IPS-NIHi7 (cell line): ENCODE measurements around the gene ARHGAP26.

ENCODE experiments used
- DNase-seq: peaks from one replicate; pipeline ENCODE4 v3.0.0; 2012; ENCODE audit warnings: mixed read lengths; ENCODE audit errors: extremely low spot score

ARHGAP26 gene

DNA sequence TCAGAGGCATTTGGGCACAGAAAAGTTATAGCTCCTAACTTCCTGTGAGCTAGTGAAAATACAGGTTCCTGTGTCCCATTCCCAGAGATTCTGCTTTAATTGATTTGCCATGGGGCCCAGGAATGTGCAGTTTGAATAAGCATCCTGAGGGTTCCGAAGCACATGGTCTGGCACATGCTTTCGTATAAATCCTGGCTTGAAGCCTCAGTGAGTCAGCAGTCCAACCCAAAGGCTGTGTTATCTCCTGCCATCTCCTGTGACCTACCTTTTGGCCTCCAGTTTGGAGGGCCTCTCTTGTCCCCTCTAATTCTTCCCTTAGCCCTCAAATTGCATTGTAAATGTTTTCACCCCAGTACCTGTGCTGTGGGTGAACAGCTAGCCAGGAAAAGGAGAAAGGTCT lies 449.5 kb downstream of the ARHGAP26 start:
- no peak for DNase-seq

DNA sequence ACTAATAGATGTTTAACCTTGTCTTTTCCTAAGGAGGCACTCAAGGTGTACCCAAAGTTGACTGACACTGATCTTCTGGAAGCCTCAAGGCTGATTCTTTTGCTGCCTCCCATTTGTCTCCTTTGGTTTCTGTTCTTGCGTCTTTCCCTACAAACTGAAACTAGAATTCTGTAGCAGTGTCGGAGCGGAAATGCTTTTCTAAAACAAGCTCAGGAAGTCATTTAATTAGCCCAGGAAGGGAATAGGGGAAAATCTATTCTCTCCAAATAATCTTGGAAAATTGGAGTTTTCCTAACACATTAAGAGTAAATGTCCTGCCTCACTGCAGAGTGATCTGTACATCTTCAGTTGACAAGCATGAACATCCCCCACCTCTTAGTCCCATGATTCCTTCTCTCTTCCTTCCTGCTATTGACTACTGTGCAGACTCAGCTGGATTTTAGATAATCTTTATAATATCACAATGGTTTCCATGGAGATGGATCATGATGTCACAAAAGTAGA lies 450.6 kb downstream of the ARHGAP26 start:
- no peak for DNase-seq

DNA sequence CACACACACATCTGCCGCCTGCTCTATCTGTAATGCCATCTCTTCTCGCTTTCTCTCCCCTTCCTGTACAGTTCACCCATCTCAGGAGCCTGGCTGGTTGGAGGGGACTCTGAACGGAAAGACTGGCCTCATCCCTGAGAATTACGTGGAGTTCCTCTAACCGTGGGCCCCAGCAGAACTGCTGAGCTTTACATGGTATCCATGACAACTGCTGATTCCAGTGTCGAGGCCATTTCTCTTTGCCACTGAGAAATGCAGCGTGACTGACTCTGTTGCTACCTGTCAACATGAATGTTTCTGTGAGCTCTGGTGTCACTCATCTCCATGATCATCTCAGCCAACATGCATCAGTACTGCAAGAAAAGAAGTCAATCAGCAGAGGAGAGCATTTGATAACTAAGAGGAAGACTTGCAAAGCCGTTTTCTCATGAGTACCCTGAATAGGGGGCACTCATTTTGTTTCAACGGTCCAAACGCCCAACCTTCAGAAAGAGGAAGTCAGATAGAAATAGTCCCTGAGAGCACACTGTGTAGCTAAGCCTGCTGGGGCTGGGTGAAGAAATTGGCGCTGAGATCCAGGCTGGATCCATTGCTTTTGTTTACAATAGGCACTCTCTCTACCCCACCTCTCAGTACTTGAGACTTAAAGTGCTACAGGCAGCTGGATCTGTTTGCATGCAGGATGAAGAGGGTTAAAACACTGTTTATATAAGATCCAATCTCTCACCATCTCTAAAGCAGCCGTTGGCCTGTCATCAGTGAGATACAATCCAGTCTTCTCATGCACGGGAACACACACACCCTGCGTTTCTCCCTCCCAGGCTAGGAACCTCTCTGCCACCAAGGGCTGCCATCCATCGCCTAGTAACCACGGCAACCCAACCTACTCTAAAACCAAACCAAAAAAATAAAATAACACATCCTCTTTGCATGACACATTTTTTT lies 452.4 kb downstream of the ARHGAP26 start:
- DNase-seq, result no peak

DNA sequence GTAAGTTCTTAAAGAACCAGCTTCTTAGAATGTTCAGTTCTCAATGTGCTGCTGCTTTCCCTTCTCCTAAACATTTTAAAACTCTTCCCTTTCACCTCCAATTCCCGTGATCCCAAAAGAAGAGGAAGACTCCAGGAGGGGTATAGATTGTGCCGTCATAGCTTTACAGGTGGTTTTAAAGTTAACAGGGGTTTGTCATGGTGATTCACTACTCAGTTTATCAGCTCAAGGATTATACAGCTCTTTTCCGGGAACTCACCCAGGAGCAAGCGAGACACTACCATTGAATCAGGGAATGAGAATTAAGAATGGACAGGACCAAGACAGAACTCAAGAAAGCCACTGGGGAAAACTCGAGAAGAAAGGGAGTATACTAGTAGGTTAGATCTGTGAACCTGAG lies 454.5 kb downstream of the ARHGAP26 start:
- DNase-seq, result no peak

DNA sequence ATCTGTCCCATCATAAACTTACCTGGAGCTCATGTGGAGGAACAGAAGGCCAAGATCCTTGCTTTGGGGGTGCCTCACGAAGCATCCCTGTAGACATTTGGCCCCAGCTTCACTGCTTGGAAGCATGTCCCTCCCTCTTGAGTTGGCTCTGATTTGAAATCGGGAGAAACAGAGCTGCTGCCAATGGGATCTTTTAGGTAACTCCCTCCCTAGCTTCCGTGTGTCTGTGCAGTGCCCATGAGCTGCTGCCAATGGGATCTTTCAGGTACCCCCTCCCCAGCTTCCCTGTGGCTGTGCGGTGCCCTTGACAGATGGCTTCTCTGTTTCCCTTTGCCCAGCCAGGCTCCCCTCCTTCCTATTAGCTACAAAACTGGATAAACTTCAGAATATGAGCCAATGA lies 455.3 kb downstream of the ARHGAP26 start:
- no peak for DNase-seq

DNA sequence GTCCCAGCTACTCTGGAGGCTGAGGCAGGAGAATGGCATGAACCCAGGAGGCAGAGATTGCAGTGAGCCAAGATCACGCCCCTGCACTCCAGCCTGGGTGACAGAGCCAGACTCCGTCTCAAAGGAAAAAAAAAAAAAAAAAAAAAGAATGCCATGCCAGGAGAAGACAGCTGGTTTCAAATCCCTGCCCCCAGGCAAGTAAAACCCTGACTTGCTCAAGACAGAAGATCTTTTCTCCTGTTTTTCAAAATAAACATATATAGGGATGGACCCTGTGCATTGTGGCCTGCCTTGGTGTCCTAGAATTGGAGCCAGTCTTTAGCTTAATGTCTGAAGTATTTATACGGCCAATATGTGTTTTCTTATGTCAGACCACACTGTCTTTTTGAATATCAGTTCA lies 456.2 kb downstream of the ARHGAP26 start:
- no peak for DNase-seq

DNA sequence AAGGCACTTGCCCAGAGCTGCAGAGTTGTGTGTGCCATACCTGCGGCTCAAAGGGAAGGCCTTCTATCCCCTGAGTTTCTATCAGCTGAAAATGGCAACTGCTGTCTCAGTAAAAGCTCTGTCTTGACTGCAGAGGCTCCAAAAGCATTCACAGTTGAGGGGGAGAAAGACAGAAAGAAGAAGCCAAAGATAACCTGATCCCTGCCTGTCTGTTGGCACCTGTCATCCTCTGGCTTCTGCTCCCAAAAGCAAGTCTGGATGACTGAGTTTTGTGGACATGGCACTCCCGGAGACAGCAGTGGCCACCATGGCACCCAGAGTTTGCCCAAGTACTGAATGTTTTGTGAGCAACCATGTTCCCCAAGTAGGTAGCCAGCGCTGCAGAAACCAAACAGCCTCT lies 456.7 kb downstream of the ARHGAP26 start:
- DNase-seq, result no peak

DNA sequence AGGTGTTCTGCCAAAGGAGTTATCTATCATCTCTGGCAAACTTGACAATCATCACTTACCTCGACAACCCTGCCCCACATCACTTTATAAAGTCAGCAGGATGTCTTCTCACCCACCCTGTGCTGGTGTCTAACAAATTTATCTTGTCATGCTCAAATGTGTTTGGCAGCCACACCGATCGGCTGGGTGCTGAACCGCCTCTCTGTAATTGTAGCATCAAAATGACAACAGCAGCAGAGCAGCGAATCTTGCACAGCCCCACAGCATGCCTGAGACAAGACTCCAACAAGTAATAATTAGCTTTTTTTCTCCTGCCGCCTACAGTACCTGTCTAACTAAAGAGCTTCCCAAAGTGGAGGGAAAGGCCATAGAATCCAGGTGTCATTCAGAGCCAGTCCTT lies 457.1 kb downstream of the ARHGAP26 start:
- no peak for DNase-seq

DNA sequence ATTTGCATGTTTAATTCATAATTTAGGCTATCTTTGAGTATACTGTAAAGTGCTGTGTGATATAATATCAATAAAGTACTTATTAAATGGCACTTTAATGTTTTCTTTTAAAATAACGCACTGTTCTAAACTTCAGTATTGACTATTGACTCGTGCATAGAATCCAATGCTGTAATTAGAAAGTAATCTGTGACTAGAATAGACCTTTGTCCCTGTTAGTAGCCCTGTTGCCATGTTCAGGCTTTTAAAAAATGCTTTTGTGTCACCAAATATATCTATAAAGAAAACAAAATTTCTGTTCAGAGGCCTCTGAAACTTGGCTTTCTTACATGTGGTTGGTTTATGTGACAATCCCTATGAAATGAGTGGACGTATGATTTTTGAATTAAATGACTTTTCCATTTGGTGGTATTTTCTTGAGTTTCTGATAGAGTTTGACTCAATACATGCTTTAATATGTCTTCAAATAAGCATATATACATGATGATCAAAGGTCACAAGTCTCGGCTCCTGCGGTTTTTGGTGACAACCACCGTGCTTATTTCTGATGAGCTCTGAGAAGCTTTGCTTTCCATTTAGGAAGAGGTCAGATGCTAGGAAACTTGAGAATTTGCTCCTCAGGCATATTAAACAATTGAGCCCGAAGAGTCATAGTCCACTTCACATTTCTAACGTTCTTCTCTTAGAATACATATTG lies 458.6 kb downstream of the ARHGAP26 start:
- DNase-seq, result no peak

DNA sequence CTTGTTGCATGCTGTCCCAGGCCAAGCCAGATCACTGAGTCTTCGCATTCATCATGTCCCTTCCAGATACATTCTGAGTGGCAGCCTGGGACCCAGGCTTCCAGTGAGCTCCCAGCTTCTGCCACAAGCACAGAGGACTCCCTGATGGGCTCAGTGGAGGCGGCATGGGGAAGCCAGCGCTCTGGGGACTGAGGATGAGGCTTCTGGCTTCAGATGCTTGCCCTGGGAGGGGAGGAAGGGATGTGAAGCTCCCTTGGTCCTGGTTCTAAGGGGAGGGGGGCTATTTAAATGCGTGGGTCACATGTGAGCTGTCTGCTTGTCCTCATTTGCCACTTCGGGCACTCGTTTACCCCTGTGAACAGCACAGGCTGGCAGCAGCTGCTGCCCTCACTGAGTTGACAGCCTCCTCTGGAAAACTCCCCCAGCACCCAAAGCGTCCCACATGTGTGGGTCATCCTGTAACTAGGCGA lies 459.3 kb downstream of the ARHGAP26 start:
- DNase-seq, result no peak

DNA sequence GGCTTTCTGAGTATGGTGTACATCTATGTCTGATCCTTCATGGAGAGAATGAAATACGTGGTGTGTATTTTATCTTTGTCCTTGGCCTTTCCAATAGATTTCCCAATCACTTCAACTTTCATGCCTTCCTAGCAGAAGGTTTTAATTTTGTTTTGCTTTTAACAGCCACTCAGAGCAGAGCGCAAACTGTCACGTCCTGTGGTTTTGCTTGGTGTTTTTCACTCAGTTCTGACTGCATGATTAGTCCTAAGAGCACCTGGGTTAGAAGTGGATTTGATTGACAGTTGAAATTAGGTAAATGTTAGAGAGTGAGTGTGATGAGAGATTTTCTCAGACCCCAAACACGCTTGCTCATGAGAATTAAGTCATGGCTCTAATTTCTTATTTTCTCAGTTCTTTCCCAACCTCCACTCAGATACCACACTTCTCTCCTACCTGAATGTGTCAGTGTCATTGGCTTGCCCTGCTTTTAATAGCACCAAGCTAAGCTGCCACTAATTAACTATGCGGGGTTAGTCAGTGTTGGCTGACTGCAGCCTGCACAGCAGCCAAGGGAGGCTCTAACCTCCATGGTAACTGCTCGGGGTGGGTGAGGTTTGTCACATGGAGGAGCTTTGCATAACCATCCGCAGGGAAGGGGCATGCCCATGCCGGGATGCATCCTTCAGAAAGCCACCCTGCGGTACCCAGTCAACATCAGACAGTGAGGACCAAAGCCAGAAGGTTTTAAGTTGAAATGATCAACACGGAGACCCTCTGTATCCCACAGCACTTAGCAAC lies 459.9 kb downstream of the ARHGAP26 start:
- DNase-seq, result no peak

DNA sequence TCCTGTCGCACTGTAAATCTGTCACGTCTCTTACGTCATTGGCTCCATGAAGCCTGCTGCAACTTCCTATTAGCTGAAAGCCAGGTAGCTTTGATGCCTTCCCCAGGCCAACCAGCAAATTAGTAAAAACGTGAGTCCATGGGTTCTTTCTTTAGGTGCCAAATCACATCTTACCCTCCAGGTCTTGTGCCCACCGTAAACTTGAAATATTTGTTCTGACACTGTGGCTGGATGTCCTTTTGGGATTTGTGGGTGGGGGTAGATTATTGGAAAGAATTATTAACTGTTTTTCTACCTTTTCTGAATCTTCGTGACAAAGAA lies 460.5 kb downstream of the ARHGAP26 start:
- DNase-seq, result no peak

DNA sequence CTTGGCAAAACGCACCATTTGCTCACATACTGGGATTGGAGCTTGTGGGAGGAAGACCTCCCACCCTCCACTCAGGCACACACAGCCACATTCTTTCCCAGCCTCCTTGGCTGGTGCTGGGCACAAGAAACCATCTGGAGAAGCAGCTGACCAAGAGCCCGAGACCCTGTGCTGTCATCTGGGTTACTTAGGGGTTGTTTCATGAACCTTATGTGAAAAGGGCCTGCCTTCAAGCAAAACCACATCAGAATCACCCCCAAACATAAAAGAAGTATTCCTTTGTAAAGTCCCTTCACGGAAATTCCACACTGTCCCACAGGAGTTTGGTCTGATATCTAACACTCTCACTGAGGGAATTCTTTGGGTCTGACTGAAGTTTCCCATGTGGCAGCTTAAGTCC lies 461.2 kb downstream of the ARHGAP26 start:
- DNase-seq, result no peak

DNA sequence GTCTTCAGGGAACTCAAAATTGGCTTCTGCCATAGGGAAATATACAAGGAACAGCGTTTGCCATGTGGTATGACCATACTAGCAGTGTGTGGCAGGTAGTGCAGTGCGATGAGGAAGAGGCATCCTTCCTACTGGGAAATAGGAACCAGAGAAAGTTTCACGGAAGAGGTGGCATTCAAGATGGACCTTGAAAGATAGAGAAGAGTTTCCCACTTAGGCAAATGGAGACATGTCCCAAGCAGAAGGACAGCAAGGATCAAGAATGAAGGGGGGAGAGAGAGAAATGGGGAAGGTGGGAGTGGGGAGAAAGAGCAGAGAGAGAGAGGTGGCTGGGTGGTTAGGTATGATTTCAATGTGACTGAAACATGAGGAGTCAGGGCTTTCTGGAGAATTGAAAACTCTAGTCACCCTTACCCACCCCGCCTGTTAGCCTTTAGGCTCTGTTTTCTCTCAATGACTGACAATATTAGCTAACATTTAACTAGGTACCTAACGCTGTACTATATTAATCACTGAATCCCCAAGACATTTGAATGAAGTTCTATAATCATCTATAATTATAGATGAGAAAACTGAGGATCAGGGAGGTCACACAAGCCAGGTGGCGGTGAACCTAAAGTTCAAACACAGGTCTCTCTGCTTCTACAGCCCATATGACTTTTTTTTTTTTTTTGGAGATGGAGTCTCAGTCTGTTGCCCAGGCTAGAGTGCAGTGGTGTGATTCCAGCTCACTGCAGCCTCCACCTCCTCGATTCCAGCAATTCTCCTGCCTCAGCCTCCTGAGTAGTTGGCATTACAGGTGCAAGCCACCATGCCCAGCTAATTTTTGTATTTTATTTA lies 462.0 kb downstream of the ARHGAP26 start:
- DNase-seq, result no peak

DNA sequence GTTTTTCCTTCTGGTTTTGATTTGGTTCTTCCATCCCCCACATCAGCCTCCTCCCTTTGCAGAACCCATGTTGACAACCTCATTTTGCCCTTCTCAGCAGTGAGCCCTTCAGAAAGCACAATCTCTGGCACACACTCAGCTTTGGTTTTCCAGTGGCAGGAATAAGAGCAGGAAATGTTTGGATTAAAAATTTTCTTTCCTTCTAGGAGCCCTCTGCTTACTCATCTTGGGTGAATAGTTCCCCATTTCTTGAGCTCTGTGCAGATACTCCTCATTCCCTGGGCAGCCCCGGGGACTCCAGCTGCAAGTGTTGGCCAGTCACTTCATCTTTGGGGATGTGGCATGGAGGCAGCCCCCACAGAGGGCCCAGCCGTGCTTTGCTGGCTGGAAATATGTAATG lies 462.9 kb downstream of the ARHGAP26 start:
- no peak for DNase-seq

DNA sequence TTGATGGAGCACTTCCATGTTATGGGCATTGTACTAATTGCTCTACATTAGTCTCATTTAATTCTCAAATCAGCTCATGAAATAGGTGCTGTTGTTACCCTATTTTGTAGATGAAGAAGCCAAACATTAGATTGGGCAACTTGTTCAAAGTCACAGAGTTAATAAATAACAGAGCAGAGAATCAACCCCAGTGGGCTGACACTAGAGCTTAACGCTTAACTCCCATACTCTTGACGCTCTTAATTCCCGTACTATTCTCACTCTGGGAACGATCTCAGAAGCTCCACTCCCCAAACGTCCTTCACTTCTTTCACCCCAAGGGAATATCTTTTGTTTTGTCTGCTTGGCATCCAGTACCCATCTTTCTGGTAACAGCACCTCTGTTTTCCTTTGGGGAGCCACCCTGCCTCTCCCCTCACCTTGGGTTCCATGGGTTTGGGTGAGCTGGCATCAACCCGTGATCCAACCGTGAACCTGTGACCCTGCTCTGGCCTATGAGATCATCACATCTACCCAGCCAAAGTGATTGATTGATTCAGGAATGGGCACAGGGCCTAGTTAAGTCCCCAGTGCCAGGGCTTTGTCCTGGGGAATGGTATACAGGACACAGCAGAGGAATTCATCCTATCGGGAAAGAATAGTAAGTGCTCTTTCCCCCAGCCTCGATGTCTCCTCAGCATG lies 464.1 kb downstream of the ARHGAP26 start:
- no peak for DNase-seq

DNA sequence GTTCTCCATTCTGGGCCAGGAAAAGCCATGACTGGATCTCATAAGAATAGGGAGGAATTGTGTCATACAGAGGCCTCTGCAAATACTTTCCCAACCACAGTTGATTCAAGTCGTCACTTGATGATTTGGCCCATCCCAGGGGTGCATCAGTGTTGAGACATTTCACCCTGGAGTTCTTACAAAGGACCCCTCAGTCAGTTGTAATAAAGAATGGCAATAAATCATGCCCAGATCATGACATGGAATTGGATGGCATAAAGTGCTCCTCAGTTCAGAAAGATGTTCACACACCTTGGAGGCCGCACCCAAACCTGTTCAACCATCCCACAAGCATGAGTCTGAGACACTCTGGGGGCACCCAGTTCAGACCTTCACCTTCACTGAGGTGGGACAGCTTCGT lies 465.2 kb downstream of the ARHGAP26 start:
- no peak for DNase-seq

DNA sequence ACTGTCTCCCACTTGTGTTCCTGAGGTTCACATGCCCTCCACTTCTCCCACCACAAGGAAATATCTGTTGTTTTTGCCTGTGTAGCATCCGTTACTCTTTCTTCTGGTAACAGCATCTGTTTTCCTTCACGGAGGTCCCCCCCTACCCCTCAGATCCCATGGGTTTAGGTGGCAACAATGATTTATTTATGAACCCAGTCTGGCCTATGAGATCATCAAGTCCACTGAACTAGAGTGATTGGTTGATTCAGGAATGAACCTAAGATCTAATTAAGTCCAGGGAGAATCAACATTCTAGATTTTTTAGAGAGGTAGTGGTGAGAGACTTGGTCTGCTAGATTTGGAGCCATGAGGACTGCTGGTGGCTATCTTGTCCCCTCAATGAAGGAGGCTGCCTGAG lies 466.5 kb downstream of the ARHGAP26 start:
- no peak for DNase-seq

DNA sequence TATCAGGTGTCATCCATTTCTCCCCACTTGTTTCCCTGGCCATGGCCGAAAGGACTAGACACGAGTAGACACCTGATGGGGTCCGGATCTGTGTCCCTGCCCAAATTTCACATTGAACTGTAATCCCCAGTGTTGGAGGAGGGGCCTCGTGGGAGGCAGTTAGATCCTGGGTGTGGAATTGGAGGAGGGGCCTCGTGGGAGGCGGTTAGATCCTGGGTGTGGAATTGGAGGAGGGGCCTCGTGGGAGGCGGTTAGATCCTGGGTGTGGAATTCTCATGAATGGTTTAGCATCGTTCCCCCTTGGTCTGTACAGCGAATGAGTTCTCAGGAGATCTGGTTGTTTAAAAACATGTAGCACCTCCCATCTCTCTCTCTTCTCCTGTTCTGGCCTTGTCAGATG lies 467.5 kb downstream of the ARHGAP26 start:
- DNase-seq, result no peak

DNA sequence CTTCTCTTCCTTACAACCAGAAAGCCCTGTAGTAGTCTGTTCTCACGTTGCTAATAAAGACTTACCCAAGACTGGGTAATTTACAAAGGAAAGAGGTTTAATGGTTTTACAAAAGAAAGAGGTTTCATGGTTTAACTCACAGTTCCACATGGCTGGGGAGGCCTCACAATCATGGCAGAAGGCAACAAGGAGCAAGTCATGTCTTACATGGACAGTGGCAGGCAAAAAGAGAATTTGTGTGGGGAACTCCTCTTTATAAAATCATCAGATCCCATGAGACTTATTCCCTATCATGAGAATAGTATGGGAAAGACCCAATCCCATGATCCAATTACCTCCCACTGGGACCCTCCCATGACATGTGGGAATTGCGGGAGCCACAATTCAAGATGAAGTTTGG lies 468.4 kb downstream of the ARHGAP26 start:
- DNase-seq, result no peak
